Motor neuron (in vitro differentiated cells): Measurements from ENCODE around the gene PTPRG. TPM values are rescaled to one million over a fixed set of nuclear protein-coding genes. Genes with fewer than 3 reads are reported as not detected.

ENCODE experiments used
- ATAC-seq, 8 experiments: fragments of 200-7000 bp; cut with Tn5 transposase; replicated peaks in 6 of 8; 2 replicates each; pipeline ENCODE4 v1.8.0; 2021; ENCODE audit warnings: mild to moderate bottlenecking in 8 of 8, moderate library complexity in 8 of 8
- H3K27ac ChIP-seq, 2 donors: fragments of 250-450 bp; sonication (Bioruptor Pico); 2 replicates each; pipeline ENCODE4 v1.9.0; 2021; ENCODE audit warnings: antibody characterized with exemption in 2 of 2, mild to moderate bottlenecking in 2 of 2, moderate library complexity in 1 of 2
- H3K4me1 ChIP-seq, 2 donors: fragments of 250-450 bp; sonication (Bioruptor Pico); replicated peaks in 1 of 2; 2 replicates each; pipeline ENCODE4 v1.6.1; 2021; ENCODE audit warnings: antibody characterized with exemption in 2 of 2, mild to moderate bottlenecking in 2 of 2, moderate library complexity in 1 of 2
- H3K4me3 ChIP-seq, 5 donors: fragments of 250-450 bp; sonication (Bioruptor Pico); 2 replicates each; pipeline ENCODE4 v1.9.0; 2021; ENCODE audit warnings: antibody characterized with exemption in 5 of 5, mild to moderate bottlenecking in 5 of 5, moderate library complexity in 4 of 5
- WGBS, 10 experiments: fragments of 450-650 bp; shearing (Covaris generic); methylation state at CpG; one replicate each; pipeline ENCODE4 v1.0.0; 2022; 5-methylcytosine and 5-hydroxymethylcytosine counted together
- in situ Hi-C, 9 experiments: fragments of 400-800 bp; cut with MboI; loops; one replicate each; pipeline ENCODE4 v1.15.0; 2021; ENCODE audit warnings: low sequenced_read_pairs in 9 of 9, low pct_unique_long_range_greater_than_20kb in 2 of 9; ENCODE audit not compliant: unreplicated experiment in 9 of 9
- total RNA-seq, 8 experiments: library from RNA; unstranded; fragments of 300-600 nt; gene quantifications; 2 replicates each; pipeline versions ENCODE4 v1.2.3 to v1.2.4, GENCODE V29; 2022

The PTPRG gene
- total RNA-seq, 8 experiments from 2014 or later: 15.9 to 75.2 (median 42.9) TPM

DNA sequence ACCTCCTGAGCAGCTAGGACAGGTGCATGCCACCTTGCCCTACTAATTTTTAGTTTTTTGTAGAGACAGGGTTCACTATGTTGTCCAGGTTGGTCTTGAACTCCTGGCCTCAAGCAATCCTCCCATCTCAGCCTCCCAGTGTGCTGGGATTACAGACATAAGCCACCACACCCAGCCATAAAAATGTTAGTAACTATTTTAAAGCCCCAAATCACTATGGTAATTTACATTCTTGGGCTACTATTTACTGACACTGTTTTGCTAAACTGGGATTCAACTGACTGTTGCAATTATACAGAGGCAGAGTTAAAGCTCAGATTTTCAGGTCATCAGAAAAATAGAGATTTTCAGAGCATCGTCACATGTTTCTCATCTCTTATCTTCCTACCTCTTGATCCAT, 553.4 kb downstream of the PTPRG start:
- WGBS, 10 experiments: 67 to 100% (median 90%) methylated on average over 1 of the region's 1 CpG; no CpG with 5 or more reads in 5 of the 10 experiments
- no peak overlapping the region for H3K27ac ChIP-seq
- in situ Hi-C loops: no loop called here
- peaks cover 0 to 5% of the 10 kb centered on the region in 2 donors for H3K4me1 ChIP-seq
- no peak overlapping the region for H3K4me3 ChIP-seq
- ATAC-seq: peak in 3 of 8 experiments; percentile 19 to 80 (median 58)

GRCh38 chr3:62117903-62118548, 556.7 kb downstream of the PTPRG start:
- no peak for ATAC-seq
- in situ Hi-C loops: no loop called here
- no peaks in the 10 kb centered on the region for H3K4me1 ChIP-seq
- no peak overlapping the region for H3K27ac ChIP-seq
- H3K4me3 ChIP-seq: no peak overlapping the region
- 17 to 100% (median 84%) methylated on average over 1 to 3 of the region's 3 CpGs; no CpG with 5 or more reads in 1 of the 10 experiments for WGBS, 10 experiments

DNA sequence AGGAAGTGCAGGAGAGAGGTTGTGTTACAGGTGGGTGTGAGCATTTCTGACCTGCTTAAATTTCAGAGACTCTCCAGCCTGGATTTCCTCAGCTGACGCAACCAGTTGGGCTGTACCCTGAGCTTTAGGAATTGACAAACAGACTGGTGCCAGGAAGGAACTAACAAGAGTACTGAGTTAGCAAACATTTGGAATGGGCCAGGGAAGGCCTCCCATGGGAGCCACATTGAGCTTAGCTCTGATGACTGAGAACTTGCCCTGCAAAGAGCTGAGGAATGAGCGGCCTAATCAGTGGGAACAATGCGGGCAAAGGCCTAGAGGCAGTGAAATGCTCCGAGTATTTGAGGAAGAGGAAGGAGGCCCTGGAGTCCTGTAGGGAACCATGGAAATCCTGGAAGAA, 557.8 kb downstream of the PTPRG start:
- H3K27ac ChIP-seq: no peak overlapping the region
- H3K4me3 ChIP-seq: no peak overlapping the region
- in situ Hi-C loops: no loop called here
- ATAC-seq: no peak
- WGBS, 10 experiments: 85 to 100% (median 100%) methylated on average over 1 to 3 of the region's 4 CpGs; no CpG with 5 or more reads in 4 of the 10 experiments
- no peaks in the 10 kb centered on the region for H3K4me1 ChIP-seq

DNA sequence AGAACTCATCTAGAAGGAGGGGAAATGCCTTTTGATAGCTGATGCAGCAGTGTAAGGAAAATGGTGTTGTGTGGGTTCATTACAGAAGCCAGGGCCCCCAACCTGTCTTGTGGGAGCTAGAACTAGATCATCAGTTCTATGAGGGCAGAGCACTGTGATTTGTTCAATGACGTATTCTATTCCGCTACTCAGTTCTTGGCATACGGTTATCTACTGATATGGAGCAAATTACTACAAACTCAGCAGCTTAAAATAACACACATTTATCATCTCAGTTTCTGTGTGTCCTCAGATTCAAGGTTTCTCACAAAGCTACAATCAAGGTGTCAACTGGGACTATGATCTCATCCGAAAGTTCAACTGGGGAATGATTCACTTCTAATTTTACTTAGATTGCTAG, 561.4 kb downstream of the PTPRG start:
- in situ Hi-C loops: no loop called here
- WGBS, 10 experiments: 50 to 100% (median 88%) methylated on average over 1 to 4 of the region's 4 CpGs; no CpG with 5 or more reads in 2 of the 10 experiments
- ATAC-seq: no peak
- no peak overlapping the region for H3K4me3 ChIP-seq
- peaks cover 0 to 13% of the 10 kb centered on the region in 2 donors for H3K4me1 ChIP-seq
- H3K27ac ChIP-seq: no peak overlapping the region

- in situ Hi-C loops: no loop called here
- H3K4me3 ChIP-seq: no peak overlapping the region
- WGBS, 10 experiments: 22 to 100% (median 74%) methylated on average over 1 to 4 of the region's 4 CpGs; no CpG with 5 or more reads in 2 of the 10 experiments
- peaks cover 0 to 13% of the 10 kb centered on the region in 2 donors for H3K4me1 ChIP-seq
- H3K27ac ChIP-seq: no peak overlapping the region
- no peak for ATAC-seq
Measured at GRCh38 chr3:62125380-62125779, 564.0 kb downstream of the PTPRG start.

DNA sequence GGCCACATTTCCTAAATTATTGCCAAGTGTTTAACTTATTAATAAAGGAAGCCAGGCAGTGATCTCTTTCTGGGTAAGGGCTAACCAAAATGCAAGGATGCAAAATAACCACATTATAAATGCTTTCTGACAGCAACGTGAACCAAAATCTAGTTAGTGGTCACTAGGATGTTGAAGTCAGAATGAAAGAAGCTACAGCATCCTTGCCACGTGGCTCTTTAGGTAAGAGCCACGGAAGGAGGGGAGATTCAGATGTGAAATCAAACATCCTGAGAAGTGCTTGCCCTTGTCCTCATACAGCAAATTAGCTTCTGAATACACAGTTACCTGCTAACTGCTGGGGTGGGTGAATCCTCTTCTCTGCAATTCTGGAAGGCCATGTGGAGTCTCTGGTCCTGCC, 565.7 kb downstream of the PTPRG start:
- Histone ChIP-seq H3K27ac (no peak overlapping the region), H3K4me3 (no peak overlapping the region), H3K4me1 (peaks cover 6 to 13% of the 10 kb centered on the region in 2 donors)
- no peak for ATAC-seq
- in situ Hi-C loops: no loop called here
- 69 to 100% (median 91%) methylated on average over 1 to 3 of the region's 3 CpGs; no CpG with 5 or more reads in 1 of the 10 experiments for WGBS, 10 experiments

- Histone ChIP-seq H3K27ac (no peak overlapping the region), H3K4me3 (no peak overlapping the region), H3K4me1 (peaks cover 6 to 22% of the 10 kb centered on the region in 2 donors)
- ATAC-seq: no peak
- 29 to 100% (median 93%) methylated on average over 2 to 5 of the region's 5 CpGs; no CpG with 5 or more reads in 1 of the 10 experiments for WGBS, 10 experiments
- in situ Hi-C loops: no loop called here
Measured at GRCh38 chr3:62128051-62128450, 566.7 kb downstream of the PTPRG start.

DNA sequence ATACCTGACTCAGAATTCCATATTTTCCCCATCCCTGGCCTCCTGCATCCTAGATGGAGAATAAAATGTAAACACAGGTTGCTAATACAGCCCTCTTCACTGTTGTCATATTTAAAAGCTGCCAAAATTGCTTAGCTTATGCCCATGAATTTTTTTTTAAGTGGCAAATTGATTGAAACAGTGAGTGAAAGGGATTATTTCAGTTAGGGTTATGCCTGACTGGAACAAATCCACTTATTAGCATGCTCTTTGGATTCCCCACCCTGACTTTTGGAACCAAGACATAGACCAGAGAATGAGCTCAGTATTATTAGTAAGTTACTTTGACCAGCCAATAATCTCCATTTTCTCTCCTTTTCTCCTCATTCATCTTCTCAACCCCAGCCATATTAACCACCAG, 567.3 kb downstream of the PTPRG start:
- H3K4me3 ChIP-seq: no peak overlapping the region
- peaks cover 6 to 22% of the 10 kb centered on the region in 2 donors for H3K4me1 ChIP-seq
- in situ Hi-C loops: no loop called here
- no peak for ATAC-seq
- no peak overlapping the region for H3K27ac ChIP-seq

DNA sequence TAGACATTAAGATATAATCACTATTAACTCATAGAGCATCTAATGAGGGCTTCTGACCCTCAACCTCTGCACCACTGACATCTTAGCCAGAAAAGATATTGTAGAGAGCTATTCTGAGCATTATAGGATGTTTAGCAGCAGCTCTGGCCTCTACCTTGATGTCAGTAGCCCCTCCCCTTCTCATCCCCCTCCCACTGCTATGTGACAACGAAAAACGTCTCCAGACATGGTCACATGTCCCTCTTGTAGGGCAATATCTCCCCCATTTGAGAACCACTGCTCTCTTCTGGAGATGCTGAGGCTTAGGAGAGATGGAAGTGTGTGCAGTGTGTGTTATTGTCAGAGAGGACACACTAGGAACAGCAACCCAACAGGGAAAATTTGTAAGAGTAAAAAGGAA, 569.7 kb downstream of the PTPRG start:
- H3K4me1 ChIP-seq: peaks cover 6 to 13% of the 10 kb centered on the region in 2 donors
- H3K4me3 ChIP-seq: no peak overlapping the region
- H3K27ac ChIP-seq: no peak overlapping the region
- no peak for ATAC-seq
- in situ Hi-C loops: no loop called here
- 25 to 71% (median 37%) methylated on average over 1 to 2 of the region's 2 CpGs; no CpG with 5 or more reads in 6 of the 10 experiments for WGBS, 10 experiments

- in situ Hi-C loops: no loop called here
- no peak for ATAC-seq
- Histone ChIP-seq H3K4me1 (peaks cover 6 to 10% of the 10 kb centered on the region in 2 donors), H3K4me3 (no peak overlapping the region), H3K27ac (no peak overlapping the region)
- 44 to 100% (median 65%) methylated on average over 1 to 3 of the region's 3 CpGs for WGBS, 10 experiments
Measured at GRCh38 chr3:62131620-62132019, 570.2 kb downstream of the PTPRG start.

DNA sequence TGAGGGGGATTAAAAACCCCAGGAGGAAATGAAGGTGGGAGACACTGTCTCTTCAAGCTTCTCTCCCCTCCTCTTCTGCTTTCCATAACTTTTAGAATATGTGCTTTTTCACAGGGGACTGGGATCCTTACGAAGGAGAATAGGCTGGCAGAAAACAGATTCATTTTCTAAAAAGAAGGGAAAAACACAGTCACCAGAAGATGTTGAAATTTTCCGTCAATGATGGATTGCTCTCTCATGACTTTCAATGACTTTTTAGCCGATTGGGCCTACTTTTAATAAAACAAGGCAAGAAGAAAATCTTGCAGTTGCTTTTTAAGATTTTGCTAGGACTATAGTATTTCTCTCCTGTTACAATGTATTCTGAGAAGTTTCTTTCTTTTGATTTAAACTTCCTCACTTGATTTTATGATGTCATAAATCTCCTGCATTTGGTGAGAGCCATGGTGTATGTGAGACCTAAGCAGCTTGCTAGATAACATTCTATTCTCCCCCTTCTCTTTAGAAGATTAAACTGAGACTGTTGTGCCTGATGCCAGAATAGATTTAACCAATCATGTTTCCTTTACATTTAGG, 570.7 kb downstream of the PTPRG start:
- in situ Hi-C loops: no loop called here
- 31 to 88% (median 76%) methylated on average over 1 to 3 of the region's 3 CpGs; no CpG with 5 or more reads in 1 of the 10 experiments for WGBS, 10 experiments
- no peak overlapping the region for H3K4me3 ChIP-seq
- ATAC-seq: no peak
- H3K4me1 ChIP-seq: peaks cover 6 to 10% of the 10 kb centered on the region in 2 donors
- no peak overlapping the region for H3K27ac ChIP-seq

DNA sequence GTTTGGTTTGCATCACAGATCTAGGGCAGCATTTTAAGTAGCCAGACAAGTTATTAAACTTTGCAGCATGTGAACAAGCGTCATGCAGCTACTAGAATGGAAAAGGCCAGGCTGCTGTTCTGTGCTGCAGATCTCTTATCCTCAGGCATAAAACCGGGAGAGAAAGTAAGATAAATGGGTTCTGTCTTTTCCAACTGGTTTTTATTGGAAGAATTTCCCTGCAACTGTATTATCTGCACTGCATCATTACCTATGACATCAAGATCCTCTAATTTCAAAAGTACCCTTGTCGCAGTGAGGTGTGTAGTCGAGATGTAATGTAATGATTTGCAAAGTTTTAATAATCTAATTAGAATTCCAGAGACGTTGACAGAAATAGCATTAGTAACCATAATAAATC, 571.6 kb downstream of the PTPRG start:
- Histone ChIP-seq H3K27ac (no peak overlapping the region), H3K4me3 (no peak overlapping the region)
- ATAC-seq: no peak

GRCh38 chr3:62134061-62134496, 572.7 kb downstream of the PTPRG start:
- peaks cover 6 to 10% of the 10 kb centered on the region in 2 donors for H3K4me1 ChIP-seq

More for the DNA sequence above, 571.6 kb downstream of the PTPRG start:
- H3K4me1 ChIP-seq: peaks cover 6 to 10% of the 10 kb centered on the region in 2 donors
- WGBS, 10 experiments: 63 to 100% (median 78%) methylated on average over 1 to 5 of the region's 5 CpGs; no CpG with 5 or more reads in 2 of the 10 experiments
- in situ Hi-C loops: no loop called here

More at GRCh38 chr3:62134061-62134496, 572.7 kb downstream of the PTPRG start:
- in situ Hi-C loops: no loop called here
- peak in 3 of 8 experiments; percentile 90 to 93 (median 92) for ATAC-seq
- H3K4me3 ChIP-seq: no peak overlapping the region
- H3K27ac ChIP-seq: no peak overlapping the region
- 0 to 100% (median 83%) methylated on average over 2 to 4 of the region's 6 CpGs; no CpG with 5 or more reads in 2 of the 10 experiments for WGBS, 10 experiments
